HepG2 (cell line): Measurements from ENCODE around the gene MAB21L4.

Experiments used
- CTCF ChIP-seq: sonication (generic); formaldehyde crosslinking; IDR thresholded peaks from 2 replicates; pipeline ENCODE4 v1.5.0; 2020; ENCODE audit warnings: mild to moderate bottlenecking, missing genetic modification reagents, moderate library complexity
- FOXM1 ChIP-seq: sonication (generic); formaldehyde crosslinking; IDR thresholded peaks from 2 replicates; pipeline ENCODE4 v1.5.0; 2020; ENCODE audit warnings: missing genetic modification reagents
- SRSF9 ChIP-seq: fragments of 200-400 bp; formaldehyde crosslinking; IDR thresholded peaks from 2 replicates; pipeline ENCODE4 v1.6.1; 2018; ENCODE audit warnings: borderline replicate concordance, mild to moderate bottlenecking, low read depth, low read length; ENCODE audit not compliant: insufficient read depth, poor library complexity, severe bottlenecking
- TF ChIP-seq, protein P1 (sequence below), 2 experiments: fragments of 450-650 bp in 1 of 2; sonication (generic) in 1 of 2; formaldehyde crosslinking; IDR thresholded peaks; 2 replicates each; pipeline versions ENCODE4 v1.5.0 to v1.8.0; 2020 to 2022; ENCODE audit warnings: mild to moderate bottlenecking in 1 of 2, missing genetic modification reagents in 1 of 2

DNA sequence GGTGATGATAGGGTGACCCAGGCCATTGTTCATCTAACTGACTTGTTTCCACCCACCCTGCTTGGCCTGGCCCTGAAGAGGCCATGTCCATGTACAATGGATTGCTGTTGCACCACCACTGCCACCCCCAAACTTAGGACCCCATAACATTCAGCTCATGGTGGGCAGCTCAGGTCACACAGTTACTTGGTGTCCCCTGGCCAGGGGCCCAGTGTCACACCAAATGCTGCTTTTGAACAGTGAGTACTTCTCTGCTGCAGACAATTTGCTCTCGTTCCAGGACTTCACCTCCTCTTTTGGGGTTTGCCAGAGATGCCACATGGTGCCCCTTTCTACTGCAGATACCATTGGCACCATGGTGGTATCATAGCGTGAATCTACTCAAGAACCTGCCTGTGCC is 11.7 kb downstream of the MAB21L4 start:
- no peak for TF ChIP-seq CTCF (CRISPR knock-in tag)
- TF ChIP-seq, protein P1, sequence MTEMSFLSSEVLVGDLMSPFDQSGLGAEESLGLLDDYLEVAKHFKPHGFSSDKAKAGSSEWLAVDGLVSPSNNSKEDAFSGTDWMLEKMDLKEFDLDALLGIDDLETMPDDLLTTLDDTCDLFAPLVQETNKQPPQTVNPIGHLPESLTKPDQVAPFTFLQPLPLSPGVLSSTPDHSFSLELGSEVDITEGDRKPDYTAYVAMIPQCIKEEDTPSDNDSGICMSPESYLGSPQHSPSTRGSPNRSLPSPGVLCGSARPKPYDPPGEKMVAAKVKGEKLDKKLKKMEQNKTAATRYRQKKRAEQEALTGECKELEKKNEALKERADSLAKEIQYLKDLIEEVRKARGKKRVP (CRISPR knock-in tag; IDR thresholded peaks at IDR 0.05), result no peak
- no peak for TF ChIP-seq SRSF9
- no peak for TF ChIP-seq FOXM1 (CRISPR knock-in tag)
